Kidney (tissue), 14 donors: Measurements from ENCODE around the gene UBASH3A. TPM values are rescaled to one million over a fixed set of nuclear protein-coding genes. Genes with fewer than 3 reads are reported as not detected.

Experiments used
- DNase-seq, 5 donors: peaks; one replicate each; pipeline ENCODE4 v3.0.0-alpha.2; 2013 to 2020
- FAIRE-seq: peaks from 2 replicates; lab custom pipeline; 2012; peaks lifted over from hg19 to GRCh38; lab: Jason Lieb, UNC
- H3K27ac ChIP-seq, 2 donors: one replicate each; pipeline ENCODE4 v1.7.0; 2013; ENCODE audit warnings: low read depth in 2 of 2, low read length in 2 of 2, inconsistent platforms in 1 of 2
- H3K27me3 ChIP-seq: one replicate; pipeline ENCODE4 v1.7.1; 2013; ENCODE audit warnings: low read length, inconsistent platforms; ENCODE audit not compliant: control insufficient read depth, insufficient read depth
- H3K36me3 ChIP-seq, 3 donors: one replicate each; pipeline versions ENCODE4 v1.7.0 to v1.7.1; 2013; ENCODE audit warnings: low read length in 3 of 3, control low read depth in 1 of 3, inconsistent platforms in 1 of 3; ENCODE audit not compliant: insufficient read depth in 3 of 3, control insufficient read depth in 2 of 3
- H3K4me1 ChIP-seq, 3 donors: one replicate each; pipeline versions ENCODE4 v1.7.0 to v1.7.1; 2013; ENCODE audit warnings: low read length in 3 of 3, inconsistent platforms in 1 of 3, low read depth in 1 of 3; ENCODE audit not compliant: control insufficient read depth in 2 of 3, insufficient read depth in 2 of 3
- H3K4me3 ChIP-seq, 3 donors: one replicate each; pipeline versions ENCODE4 v1.7.0 to v1.8.1; 2013; ENCODE audit warnings: low read length in 3 of 3, control low read depth in 1 of 3, inconsistent platforms in 1 of 3
- H3K9ac ChIP-seq, 3 donors: one replicate each; pipeline versions ENCODE4 v1.7.0 to v1.7.1; 2013; ENCODE audit warnings: low read length in 3 of 3, control low read depth in 1 of 3, inconsistent platforms in 1 of 3
- H3K9me3 ChIP-seq, 3 donors: one replicate each; pipeline versions ENCODE4 v1.7.0 to v1.7.1; 2013; ENCODE audit warnings: low read length in 3 of 3, control low read depth in 1 of 3, inconsistent platforms in 1 of 3; ENCODE audit not compliant: control insufficient read depth in 2 of 3, insufficient read depth in 1 of 3
- intact Hi-C: fragments of 100-400 bp; cut with DNase I; formaldehyde crosslinking; loops from one replicate; pipeline ENCODE4 v1.11.1; 2022
- polyA plus RNA-seq: library from polyadenylated mRNA; stranded (reverse); fragments of 350-450 nt; fragmentation: Illumina TruSeq; extraction: RNeasy Lipid Tissue Mini Kit (QIAGEN cat#74804); gene quantifications from one replicate; pipeline ENCODE4 v1.2.3, GENCODE V29; 2014; ENCODE audit warnings: low read depth, low replicate concordance; ENCODE audit not compliant: insufficient read depth
- total RNA-seq: library from RNA; stranded (reverse); fragmentation: NEBNext Ultra II Directional; extraction: Animal tissue kit (Norgen Biotek cat#: 25700); gene quantifications from one replicate; pipeline ENCODE4 v1.2.1, GENCODE V29; 2021
- TF ChIP-seq, protein P1 (sequence below): IDR thresholded peaks from 3 replicates; pipeline ENCODE4 v1.5.1; 2012; ENCODE audit warnings: mild to moderate bottlenecking, moderate library complexity, borderline replicate concordance; ENCODE audit not compliant: insufficient read depth; ENCODE audit errors: extremely low read depth
- donor health status: control.
- donor health status: control.
- donor health status: control.
- donor health status: control.
- donor health status: control.
- donor health status: DM: yes; HTN: yes; CAD: no.
- donor health status: Normal renal cell carcinoma (clear cell type).

UBASH3A gene
- total and polyA plus RNA-seq, 2 donors from 2014 or later = 2.7 TPM; not detected in 1

DNA sequence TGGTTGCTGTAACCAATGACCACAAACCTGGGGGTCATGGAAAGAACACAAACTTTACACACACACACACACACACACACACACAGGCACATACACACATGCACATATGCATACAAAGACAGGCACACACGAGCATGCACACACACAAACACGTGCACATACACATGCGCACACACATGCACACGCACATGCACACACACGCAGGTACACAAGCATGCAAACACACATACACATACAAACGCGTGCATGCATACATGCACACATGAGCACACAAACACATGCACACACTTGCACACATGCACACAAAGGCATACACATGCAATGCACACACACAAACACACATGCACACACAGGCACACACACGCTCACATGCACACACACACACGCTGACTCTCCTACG is 44.0 kb downstream of the UBASH3A start:
- intact Hi-C loops = loop anchor here (10.0 kb wide), 1 partner anchor 113 kb away; no protein-coding TSS in a partner anchor
- Histone ChIP-seq H3K27ac (no peak overlapping the region), H3K9ac (no peak overlapping the region), H3K27me3 (no peaks in the 10 kb centered on the region), H3K4me1 (no peaks in the 10 kb centered on the region), H3K9me3 (no peaks in the 10 kb centered on the region), H3K36me3 (no peaks in the 10 kb centered on the region), H3K4me3 (no peak overlapping the region)
- TF ChIP-seq, protein P1, sequence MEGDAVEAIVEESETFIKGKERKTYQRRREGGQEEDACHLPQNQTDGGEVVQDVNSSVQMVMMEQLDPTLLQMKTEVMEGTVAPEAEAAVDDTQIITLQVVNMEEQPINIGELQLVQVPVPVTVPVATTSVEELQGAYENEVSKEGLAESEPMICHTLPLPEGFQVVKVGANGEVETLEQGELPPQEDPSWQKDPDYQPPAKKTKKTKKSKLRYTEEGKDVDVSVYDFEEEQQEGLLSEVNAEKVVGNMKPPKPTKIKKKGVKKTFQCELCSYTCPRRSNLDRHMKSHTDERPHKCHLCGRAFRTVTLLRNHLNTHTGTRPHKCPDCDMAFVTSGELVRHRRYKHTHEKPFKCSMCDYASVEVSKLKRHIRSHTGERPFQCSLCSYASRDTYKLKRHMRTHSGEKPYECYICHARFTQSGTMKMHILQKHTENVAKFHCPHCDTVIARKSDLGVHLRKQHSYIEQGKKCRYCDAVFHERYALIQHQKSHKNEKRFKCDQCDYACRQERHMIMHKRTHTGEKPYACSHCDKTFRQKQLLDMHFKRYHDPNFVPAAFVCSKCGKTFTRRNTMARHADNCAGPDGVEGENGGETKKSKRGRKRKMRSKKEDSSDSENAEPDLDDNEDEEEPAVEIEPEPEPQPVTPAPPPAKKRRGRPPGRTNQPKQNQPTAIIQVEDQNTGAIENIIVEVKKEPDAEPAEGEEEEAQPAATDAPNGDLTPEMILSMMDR = no peak
- FAIRE-seq = no peak
- no peak for DNase-seq

DNA sequence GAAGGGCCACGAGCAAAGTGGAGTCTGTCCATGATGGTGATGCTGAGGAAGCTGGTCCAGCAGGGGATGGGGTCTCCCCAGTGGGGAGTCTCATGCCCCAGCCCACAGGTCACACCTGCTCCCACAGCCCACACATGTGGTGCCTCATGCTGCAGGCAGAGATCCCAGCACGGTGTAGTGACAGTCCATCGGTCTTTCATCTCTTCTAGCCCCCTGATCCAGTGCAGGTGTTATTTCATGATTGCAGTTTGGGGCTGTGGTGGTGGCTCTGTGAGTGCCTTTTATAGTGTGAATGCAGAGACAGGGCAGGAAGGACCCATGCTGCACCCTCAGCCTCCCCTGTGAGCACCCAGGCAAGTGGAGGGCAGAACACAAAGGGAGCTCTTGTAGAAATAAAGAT is 45.0 kb downstream of the UBASH3A start:
- DNase-seq (peak in 1 of 5 donors; percentile 47), FAIRE-seq (no peak)
- Histone ChIP-seq H3K27ac (no peak overlapping the region), H3K4me1 (no peaks in the 10 kb centered on the region), H3K9ac (no peak overlapping the region), H3K27me3 (no peaks in the 10 kb centered on the region), H3K9me3 (no peaks in the 10 kb centered on the region), H3K36me3 (no peaks in the 10 kb centered on the region), H3K4me3 (no peak overlapping the region)
- TF ChIP-seq, protein P1 = no peak
- intact Hi-C loops = loop anchor here (10.0 kb wide), 1 partner anchor 114 kb away; no protein-coding TSS in a partner anchor

DNA sequence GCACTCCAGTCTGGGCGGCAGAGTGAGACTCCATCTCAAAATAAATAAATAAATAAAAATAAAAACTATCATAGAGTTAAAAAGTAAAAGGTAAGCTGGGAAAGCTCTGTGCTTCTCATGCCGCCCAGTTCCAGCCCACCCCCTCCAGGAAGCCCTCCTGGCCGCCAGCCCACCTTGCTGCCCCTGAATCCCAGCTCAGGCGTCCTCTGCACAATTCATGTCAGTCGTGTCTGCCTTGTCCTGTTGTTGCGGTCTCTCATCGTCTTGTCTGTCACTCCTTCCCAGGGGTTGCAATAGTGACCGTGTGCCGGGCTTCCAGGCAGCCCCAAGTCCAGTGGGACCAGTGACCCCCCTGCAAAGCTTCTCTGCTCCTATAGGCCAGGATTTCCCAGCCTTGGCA is 48.2 kb downstream of the UBASH3A start:
- no peaks in the 10 kb centered on the region for H3K27me3 ChIP-seq
- H3K36me3 ChIP-seq = no peaks in the 10 kb centered on the region
- DNase-seq = no peak
- intact Hi-C loops = no loop called here
- H3K4me1 ChIP-seq = no peaks in the 10 kb centered on the region
- no peaks in the 10 kb centered on the region for H3K9me3 ChIP-seq
- no peak overlapping the region for H3K27ac ChIP-seq
- FAIRE-seq = no peak
- no peak overlapping the region for H3K4me3 ChIP-seq
- TF ChIP-seq, protein P1 = no peak
- H3K9ac ChIP-seq = no peak overlapping the region
